ENCODE measurements around the gene TNIP2.
"Not testable (repeated sequence)": the region's sequence is repeated elsewhere in the genome, so short reads cannot be mapped to it uniquely, and the experiment has no call there.

TNIP2 gene

DNA sequence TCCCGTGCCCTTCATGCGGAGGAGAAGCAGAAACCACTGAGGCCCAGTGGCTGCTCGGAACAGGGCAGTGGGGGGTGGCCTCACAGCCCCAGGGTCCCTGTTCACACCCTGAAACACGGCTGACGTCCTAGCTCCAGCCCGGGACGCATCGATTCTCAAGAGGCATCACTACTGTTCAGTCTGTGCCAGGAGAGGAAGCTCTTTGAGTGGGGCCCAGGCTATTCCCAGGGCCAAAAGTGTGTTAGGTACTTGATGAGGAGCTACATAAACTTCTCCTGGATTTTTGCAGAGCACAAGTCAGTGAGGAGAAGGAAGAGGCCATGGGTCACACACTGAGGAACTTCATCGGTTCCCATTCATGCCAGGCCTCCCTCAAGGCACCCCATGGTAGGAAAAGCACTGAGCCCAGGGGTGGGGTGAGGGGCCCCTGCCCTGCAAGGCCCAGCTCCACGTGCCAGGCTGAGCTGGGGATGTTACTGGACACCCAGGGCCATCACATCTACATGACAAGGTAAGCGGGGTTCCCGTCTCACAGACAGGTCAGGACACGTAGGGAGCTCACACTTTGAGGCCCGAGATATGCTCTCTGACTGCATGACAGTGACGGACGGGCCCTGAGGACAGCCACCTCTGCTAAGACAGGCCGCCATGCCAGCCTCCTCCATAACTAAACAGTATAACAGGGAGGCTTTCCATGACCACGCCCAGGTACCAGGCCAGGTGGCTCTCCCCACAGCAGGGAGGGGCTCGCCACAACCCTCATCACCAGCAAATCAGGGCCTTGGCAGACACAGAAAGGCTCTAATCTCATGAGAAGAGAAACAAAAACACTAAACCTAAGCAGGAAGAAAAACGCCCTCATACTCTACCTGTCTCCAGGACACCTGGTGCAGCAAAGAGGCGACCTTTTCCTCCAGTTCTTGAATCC, 12.4 kb downstream of the TNIP2 start:
- no peak for DNase-seq

DNA sequence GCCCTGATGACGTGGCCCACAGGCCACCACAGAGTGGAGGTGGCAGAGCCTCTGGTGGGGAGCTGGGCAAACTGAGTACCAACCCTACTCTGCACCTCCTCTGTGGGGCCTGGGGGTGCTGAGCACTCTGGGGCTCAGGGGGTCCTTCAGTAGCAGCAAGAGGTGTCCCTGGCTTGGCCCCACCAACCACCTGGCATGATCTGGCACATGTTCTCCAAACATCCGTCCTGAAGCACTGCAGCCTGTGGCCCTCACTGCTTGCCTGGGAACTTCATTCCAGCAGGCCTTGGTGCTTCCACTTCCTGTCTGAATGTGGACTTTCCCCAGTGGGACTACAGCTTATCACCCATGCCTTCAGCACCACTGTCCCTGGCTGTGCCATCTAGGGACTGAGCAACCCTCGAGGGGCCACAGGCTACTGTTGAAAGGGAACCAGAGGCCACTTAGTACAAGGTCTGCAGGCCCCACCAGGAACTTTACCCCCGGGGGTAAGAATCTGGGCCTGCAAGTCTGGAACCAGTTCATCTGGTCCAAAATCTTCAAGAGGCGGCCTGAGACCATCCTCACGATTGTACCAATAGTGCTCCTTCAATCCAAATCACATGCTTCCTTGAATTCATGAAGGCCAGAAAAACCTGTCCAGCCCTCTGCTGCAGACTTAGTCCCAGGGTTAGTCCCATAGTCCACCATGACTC, 13.2 kb downstream of the TNIP2 start:
- no peak for DNase-seq

DNA sequence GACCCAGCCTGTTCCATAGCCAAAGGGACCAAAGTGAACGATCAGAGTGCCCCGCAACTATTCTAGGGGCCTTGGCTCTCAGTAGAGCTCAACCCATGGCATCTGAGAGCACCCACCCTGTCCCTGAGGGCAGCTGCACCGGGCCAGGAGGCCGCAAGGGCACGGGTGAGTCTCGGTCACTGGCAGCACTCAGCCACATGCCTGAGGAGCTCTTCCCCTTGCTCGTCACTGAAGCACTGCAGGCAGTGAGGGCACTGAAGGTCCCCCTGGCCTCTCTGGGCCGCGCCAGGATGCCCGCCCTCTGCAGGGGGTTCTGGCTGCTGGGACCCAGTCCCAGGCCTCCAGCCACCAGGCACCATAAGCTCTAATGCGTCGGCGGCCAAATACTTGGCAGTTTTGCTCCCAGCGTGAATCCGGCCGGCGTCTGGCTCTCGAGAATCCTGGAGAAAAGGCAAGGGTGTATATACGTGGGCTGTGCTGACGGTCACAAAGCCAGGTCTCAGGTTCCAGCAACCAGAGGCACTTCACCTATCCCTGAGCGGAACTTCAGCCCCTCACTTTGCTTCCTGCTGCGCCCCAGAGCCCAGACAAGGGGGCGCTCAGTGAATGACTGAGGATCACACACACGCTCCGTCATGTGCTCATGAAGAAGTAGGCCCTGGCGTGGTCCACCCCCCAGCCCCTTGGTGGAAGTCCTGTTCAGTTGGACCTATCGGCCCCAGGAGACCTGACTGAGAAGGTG, 13.9 kb downstream of the TNIP2 start:
- DNase-seq = no peak

GRCh38 chr4:2741626-2742025, 14.5 kb downstream of the TNIP2 start:
- no peak for DNase-seq

DNA sequence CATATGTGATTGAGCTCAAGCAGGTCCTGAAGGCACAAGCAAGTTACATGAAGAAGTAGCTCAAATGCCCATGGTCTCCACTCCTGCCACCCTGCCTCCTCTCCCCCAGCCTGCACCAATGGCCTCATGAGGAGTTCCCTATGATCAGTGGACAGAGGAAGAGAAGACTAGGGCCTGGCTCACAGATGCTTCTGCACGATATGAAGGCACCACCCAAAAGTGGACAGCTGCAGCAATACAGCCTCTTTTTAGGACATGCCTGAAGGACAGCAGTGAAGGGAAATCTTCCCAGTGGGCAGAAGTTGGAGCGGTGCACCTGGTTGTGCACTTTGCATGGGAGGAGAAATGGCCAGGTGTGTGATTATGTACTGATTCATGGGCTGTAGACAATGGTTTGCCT, 17.8 kb downstream of the TNIP2 start:
- DNase-seq = not testable (repeated sequence)

DNA sequence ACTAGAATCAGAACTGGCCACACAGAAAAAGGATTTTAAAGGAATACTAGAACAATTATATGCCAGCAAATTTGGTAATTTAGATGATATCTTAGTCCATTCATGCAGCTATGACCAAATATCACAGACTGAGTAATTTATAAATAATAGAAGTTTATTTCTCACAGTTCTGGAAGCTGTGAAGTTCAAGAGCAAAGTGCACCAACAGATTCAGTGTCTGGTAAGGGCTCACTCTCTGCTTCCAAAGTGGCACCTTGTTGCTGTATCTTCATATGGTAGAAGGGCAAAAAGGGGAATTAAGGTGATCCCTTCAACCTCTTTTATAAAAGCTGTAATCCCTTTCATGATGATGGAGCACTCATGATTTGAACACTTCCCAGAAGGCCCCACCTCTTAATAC, 20.3 kb downstream of the TNIP2 start:
- no peak for DNase-seq

DNA sequence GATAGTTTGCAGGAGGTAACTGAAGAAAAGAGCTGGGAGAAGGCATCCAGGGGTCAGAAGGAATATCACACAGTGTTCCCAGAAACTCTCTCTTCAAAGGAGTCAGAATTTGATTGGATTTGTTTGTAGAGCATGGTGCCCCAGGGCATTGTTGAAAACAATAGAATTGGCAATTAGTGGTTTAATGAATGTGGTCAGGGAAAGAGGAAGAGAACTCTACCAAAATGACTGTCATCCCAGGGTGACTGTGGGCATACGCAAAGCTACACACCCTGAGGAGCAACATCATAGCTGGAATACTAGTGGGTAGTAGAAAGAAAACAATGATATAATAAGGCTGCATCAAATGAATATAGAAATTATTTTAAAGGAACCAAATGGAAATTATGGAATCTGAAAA, 21.5 kb downstream of the TNIP2 start:
- DNase-seq = no peak

DNA sequence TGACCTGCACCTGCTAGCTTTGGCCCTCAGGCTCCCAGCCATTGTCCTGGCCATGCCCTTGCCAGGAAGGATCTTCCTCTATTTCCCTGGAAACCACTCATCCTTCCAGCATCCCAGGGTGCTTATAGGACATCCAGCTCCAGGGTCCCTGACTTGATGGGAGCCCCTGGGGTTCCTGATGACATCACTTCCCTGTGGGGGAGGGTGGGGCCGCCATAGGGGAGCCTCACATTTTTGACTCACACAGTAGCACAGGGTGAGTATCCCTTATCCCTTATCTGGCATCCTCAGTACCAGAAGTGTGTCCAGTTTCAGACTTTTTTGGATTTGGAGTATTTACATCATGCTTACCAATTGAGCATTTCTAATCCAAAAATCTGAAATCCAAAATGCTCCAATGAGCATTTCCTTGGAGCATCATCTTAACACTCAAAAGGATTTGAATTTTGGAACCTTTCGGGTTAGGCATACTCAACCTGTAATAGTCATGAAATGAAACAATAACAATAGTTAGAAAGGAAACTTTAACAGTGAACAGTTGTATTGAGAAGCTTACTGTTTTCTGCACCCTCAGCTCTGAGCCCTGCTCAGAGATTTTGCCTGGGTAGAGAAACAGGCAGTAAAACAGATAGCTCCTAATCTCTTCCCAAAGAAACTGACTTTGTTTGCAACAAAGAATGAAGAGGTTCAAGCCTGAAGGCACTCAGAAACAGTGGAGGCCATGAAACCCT, 22.1 kb downstream of the TNIP2 start:
- no peak for DNase-seq

DNA sequence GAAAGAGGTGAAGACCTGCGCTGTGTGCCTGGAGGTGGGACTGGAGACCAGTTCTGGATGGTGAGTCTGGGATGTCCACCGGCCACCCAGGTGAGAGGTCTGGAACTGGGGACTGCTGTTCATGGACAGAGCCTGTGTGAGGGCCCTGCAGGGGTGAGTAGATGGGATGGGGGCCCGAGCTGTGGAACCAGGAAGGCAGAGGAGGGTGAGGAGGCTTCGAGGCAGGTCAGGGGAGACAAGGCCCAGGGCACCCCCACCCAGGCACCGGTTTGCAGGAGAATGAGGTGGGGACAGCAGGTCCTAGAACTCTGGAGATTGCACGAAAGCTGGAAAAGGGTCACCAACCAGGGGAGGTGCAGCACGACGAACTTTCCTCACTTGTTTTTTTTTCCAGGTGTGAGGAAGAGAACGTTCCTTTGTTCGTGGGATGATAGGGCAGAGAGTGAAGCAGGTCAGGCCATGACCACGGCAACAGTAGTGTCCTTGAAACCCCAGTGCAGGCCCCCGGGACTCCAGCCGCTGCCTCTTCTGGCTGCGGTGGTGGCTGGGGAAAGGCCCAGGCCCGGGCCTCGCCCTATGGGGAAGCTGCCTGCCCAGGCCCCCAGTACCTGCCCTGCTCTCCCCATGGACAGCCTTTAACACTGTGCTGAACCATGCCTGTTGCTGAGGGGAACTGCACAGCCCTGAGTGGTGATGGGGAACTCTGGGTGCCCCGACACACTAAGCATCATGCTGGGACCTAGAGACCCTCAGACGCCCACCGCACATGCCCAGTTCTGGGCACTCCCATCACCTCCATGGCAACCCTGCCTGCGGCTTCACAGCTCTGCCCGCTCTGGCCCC, 22.9 kb downstream of the TNIP2 start:
- no peak for DNase-seq

DNA sequence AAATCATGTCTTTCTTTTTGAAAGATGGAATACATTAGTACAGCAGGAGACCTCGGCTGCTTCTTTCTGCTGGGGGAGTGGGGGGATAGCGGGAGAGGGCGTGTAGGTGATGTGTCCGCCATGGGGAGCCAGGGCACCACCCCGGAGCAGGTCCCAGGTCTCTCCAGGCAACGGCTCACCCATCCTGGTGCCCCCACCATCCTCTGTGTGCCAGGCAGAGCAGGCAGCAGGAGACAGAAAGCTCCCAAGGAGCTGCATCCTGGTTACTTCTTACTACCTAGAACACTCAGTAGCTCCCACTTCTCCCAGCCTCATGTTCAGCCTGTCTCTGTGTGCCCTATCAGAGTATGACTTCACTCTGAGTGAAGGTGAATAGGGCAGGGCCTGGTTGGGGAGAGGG, 23.6 kb downstream of the TNIP2 start:
- DNase-seq = no peak

GRCh38 chr4:2731907-2732317, 24.2 kb downstream of the TNIP2 start:
- no peak for DNase-seq

DNA sequence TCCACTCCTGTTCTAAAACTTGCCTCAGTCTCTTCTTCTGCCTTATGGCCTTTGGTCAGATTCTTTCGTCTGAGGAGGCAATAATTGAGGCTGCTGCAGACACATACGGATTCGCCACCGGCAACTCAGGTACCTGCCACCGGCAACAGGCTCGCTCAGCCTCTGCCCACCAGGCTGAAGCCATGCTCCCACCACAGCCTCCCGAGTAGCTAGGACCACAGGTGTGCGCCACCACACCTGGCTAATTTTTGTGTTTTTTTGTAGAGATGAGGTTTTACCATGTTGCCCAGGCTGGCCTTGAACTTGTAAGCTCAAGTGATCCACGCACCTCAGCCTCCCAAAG, 26.6 kb downstream of the TNIP2 start:
- no peak for DNase-seq

- no peak for DNase-seq
Observed at GRCh38 chr4:2728806-2729532, 27.2 kb downstream of the TNIP2 start.

DNA sequence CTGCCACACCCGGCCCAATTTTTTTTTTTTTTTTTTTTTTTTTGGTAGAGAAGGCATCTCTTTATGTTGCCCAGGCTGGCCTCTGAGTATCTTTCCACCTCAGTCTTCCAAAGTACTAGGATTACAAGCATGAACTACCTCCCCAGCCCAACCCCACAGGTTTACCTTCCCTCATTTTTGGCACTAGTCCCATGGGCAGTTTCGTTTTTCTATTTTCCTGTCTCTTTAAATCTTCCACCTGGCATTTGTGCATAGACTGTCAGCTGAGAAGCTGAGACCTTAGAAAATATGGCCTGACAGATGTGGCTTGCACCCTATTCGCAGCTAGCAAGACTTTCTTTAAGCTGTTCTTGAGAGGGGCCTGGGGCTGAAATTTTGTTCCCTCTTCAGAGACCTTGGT, 27.9 kb downstream of the TNIP2 start:
- no peak for DNase-seq

GRCh38 chr4:2726881-2727280, 29.3 kb downstream of the TNIP2 start:
- not testable (repeated sequence) for DNase-seq

- DNase-seq = no peak
Observed at GRCh38 chr4:2725380-2725779, 30.8 kb downstream of the TNIP2 start.

GRCh38 chr4:2723751-2724150, 32.4 kb downstream of the TNIP2 start:
- no peak for DNase-seq

DNA sequence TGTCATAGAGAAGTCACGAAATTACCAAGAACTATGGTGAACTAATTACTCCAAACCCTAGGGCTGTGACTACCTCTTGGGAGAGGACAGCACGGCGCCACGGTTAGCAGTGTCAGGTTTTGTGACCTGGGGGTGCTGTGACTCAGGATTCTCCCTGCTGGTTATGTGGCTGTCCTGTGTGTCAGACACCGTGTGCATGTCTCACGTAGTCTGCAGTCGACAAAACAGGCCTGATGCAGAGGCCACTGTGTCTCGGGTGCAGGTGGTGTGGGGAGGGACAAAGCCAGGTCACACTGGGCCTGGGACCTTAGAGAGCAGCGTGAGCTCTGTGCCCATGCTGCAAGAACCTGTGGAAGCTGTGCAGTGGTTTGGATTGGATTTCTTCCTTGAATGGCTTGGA, 34.1 kb downstream of the TNIP2 start:
- no peak for DNase-seq

- no peak for DNase-seq
Observed at GRCh38 chr4:2721586-2721985, 34.5 kb downstream of the TNIP2 start.

GRCh38 chr4:2716236-2716635, 39.9 kb downstream of the TNIP2 start:
- no peak for DNase-seq

- DNase-seq = no peak
Observed at GRCh38 chr4:2715426-2715825, 40.7 kb downstream of the TNIP2 start.
